ENCODE results near the gene RPS27A.
"Not testable (repeated sequence)": the region's sequence is repeated elsewhere in the genome, so short reads cannot be mapped to it uniquely, and the experiment has no call there.

Gene RPS27A

DNA sequence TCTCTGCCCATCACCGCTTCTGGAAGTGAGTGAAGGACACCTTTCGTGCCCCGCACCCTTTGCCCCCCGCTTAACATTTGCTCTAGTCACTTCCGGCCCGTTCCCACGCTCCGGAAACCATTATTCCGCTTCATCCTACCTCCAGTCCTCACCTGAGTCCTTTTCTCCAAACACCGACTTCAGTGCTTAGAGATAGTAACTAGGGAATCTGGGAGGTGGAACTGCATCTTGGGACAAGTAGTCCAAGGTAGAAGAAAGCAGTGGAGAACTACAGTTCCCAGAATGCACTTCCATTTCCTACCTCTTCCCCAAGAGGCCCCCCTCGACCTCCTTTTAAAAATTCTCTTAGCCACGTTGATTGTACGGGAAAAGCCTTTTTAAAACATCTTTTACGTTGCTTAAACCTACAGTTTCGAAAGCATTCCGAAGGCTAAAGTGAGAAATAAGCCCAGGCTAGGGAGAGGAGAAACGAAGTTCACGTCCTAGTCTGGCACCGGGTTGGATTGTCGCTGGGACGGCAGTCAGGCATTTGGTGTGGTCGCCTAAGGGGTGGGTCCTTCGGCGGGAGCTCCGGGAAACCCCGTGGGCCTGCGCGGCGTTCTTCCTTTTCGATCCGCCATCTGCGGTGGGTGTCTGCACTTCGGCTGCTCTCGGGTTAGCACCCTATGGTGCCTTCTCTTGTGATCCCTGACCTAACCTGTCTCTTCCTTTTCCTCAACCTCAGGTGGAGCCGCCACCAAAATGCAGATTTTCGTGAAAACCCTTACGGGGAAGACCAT lies at the start of gene RPS27A, which contains the start of gene CLHC1:
TSS of gene RPS27A (plus strand) at position 605 of the 779 bp plus-strand sequence. CDS start at position 742, 137 bp downstream.
TSS of gene CLHC1 (minus strand) at position 210 of the 779 bp plus-strand sequence. CDS start 9,882 bp downstream, outside the sequence.
- H4K20me1 ChIP-seq (ENCODE audit: insufficient read depth, low read length), result peaks cover 11% of the 10 kb centered on the region; the same call in 1 of the 2 replicates
- H3K4me2 ChIP-seq (ENCODE audit: low read length), result peak within 1 kb of the TSS; percentile 96
- peaks cover 43% of the 10 kb centered on the region for H3K36me3 ChIP-seq (replicated peaks; ENCODE audit: low read depth, low read length)
- H3K27me3 ChIP-seq (ENCODE audit: low read depth, low read length), result no peaks in the 10 kb centered on the region
- H3K27ac ChIP-seq (ENCODE audit: low read length), result peak within 1 kb of the TSS; percentile 85
- H3K9me3 ChIP-seq (ENCODE audit: insufficient read depth, low read length), result no peaks in the 10 kb centered on the region
- H3K79me2 ChIP-seq (ENCODE audit: low read length), result peaks cover 53% of the 10 kb centered on the region
- peak within 1 kb of the TSS; percentile 96 for H2AFZ ChIP-seq (ENCODE audit: low read depth, low read length)
- H3K4me3 ChIP-seq (ENCODE audit: low read length), result peak within 1 kb of the TSS; percentile 88
- peaks cover 20% of the 10 kb centered on the region for H3K4me1 ChIP-seq (ENCODE audit: low read length)
- H3K9ac ChIP-seq (ENCODE audit: low read length), result peak within 1 kb of the TSS; percentile 99
- TF ChIP-seq, protein P1, sequence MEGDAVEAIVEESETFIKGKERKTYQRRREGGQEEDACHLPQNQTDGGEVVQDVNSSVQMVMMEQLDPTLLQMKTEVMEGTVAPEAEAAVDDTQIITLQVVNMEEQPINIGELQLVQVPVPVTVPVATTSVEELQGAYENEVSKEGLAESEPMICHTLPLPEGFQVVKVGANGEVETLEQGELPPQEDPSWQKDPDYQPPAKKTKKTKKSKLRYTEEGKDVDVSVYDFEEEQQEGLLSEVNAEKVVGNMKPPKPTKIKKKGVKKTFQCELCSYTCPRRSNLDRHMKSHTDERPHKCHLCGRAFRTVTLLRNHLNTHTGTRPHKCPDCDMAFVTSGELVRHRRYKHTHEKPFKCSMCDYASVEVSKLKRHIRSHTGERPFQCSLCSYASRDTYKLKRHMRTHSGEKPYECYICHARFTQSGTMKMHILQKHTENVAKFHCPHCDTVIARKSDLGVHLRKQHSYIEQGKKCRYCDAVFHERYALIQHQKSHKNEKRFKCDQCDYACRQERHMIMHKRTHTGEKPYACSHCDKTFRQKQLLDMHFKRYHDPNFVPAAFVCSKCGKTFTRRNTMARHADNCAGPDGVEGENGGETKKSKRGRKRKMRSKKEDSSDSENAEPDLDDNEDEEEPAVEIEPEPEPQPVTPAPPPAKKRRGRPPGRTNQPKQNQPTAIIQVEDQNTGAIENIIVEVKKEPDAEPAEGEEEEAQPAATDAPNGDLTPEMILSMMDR (IDR thresholded peaks at IDR 0.05; ENCODE audit: low read depth, low read length), result no peak

GRCh38 chr2:55186837-55187236 lies 45.7 kb upstream of the RPS27A start:
- H3K27ac ChIP-seq (ENCODE audit: low read length); H3K4me2 ChIP-seq (ENCODE audit: low read length); H3K27me3 ChIP-seq (ENCODE audit: low read depth, low read length); H3K36me3 ChIP-seq (replicated peaks; ENCODE audit: low read depth, low read length); H3K4me3 ChIP-seq (ENCODE audit: low read length); H3K4me1 ChIP-seq (ENCODE audit: low read length); H2AFZ ChIP-seq (ENCODE audit: low read depth, low read length); H4K20me1 ChIP-seq (ENCODE audit: insufficient read depth, low read length); H3K9ac ChIP-seq (ENCODE audit: low read length); H3K9me3 ChIP-seq (ENCODE audit: insufficient read depth, low read length); H3K79me2 ChIP-seq (ENCODE audit: low read length): not testable (repeated sequence)

DNA sequence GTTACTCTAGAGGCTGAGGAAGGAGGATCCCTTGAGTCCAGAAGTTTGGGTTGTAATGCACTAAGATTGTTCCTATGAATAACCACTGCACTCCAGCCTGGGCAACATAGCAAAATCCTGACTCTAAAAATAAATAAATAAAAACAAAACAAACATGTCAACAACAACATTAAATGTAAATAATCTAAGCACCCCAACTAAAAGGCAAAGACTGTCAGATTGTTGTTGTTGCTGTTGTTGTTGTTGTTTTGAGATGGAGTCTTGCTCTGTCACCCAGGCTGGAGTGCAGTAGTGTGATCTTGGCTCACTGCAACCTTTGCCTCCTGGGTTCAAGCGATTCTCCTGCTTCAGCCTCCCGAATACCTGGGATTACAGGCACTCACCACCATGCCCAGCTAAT lies 40.6 kb upstream of the RPS27A start:
- H3K79me2 ChIP-seq (ENCODE audit: low read length); H3K27me3 ChIP-seq (ENCODE audit: low read depth, low read length); H3K4me3 ChIP-seq (ENCODE audit: low read length); H3K9me3 ChIP-seq (ENCODE audit: insufficient read depth, low read length); H4K20me1 ChIP-seq (ENCODE audit: insufficient read depth, low read length); H3K4me1 ChIP-seq (ENCODE audit: low read length); H2AFZ ChIP-seq (ENCODE audit: low read depth, low read length); H3K27ac ChIP-seq (ENCODE audit: low read length); H3K9ac ChIP-seq (ENCODE audit: low read length); H3K36me3 ChIP-seq (replicated peaks; ENCODE audit: low read depth, low read length); H3K4me2 ChIP-seq (ENCODE audit: low read length): not testable (repeated sequence)

GRCh38 chr2:55196526-55196925 lies 36.0 kb upstream of the RPS27A start:
- no peaks in the 10 kb centered on the region for H3K79me2 ChIP-seq (ENCODE audit: low read length)
- no peaks in the 10 kb centered on the region for H4K20me1 ChIP-seq (ENCODE audit: insufficient read depth, low read length)
- H3K27me3 ChIP-seq (ENCODE audit: low read depth, low read length), result no peaks in the 10 kb centered on the region
- no peak overlapping the region for H3K9ac ChIP-seq (ENCODE audit: low read length)
- H3K4me3 ChIP-seq (ENCODE audit: low read length), result no peak overlapping the region
- no peak overlapping the region for H2AFZ ChIP-seq (ENCODE audit: low read depth, low read length)
- H3K36me3 ChIP-seq (replicated peaks; ENCODE audit: low read depth, low read length), result no peaks in the 10 kb centered on the region
- H3K4me2 ChIP-seq (ENCODE audit: low read length), result no peak overlapping the region
- no peaks in the 10 kb centered on the region for H3K9me3 ChIP-seq (ENCODE audit: insufficient read depth, low read length)
- H3K27ac ChIP-seq (ENCODE audit: low read length), result no peak overlapping the region
- no peaks in the 10 kb centered on the region for H3K4me1 ChIP-seq (ENCODE audit: low read length)
- no peak for TF ChIP-seq EZH2phosphoT487 (IDR thresholded peaks at IDR 0.05; ENCODE audit: low read depth)
- TF ChIP-seq, protein P1 (IDR thresholded peaks at IDR 0.05; ENCODE audit: low read depth, low read length), result no peak

DNA sequence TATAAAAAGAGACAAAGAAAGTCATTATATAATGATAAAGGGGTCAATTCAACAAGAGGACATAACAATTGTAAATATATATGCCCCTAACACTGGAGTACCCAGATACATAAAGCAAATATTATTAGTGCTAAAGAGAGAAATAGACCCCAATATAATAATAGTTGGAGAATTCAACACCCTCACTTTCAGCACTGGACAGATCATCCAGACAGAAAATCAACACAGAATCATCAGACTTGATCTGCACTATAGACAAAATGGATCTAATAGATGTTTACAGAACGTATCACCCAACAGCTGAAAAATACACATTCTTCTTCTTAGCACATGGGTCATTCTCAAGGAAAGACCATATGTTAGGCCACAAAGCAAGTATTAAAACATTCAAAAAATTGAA lies 32.1 kb upstream of the RPS27A start:
- Histone ChIP-seq H2AFZ (ENCODE audit: low read depth, low read length) (no peak overlapping the region), H3K27ac (ENCODE audit: low read length) (no peak overlapping the region), H3K27me3 (ENCODE audit: low read depth, low read length) (no peaks in the 10 kb centered on the region), H3K36me3 (replicated peaks; ENCODE audit: low read depth, low read length) (no peaks in the 10 kb centered on the region), H3K4me2 (ENCODE audit: low read length) (no peak overlapping the region), H3K79me2 (ENCODE audit: low read length) (no peaks in the 10 kb centered on the region), H3K9me3 (ENCODE audit: insufficient read depth, low read length) (no peaks in the 10 kb centered on the region), H3K4me1 (ENCODE audit: low read length) (no peaks in the 10 kb centered on the region), H4K20me1 (ENCODE audit: insufficient read depth, low read length) (no peaks in the 10 kb centered on the region), H3K4me3 (ENCODE audit: low read length) (no peak overlapping the region), H3K9ac (ENCODE audit: low read length) (no peak overlapping the region)
- TF ChIP-seq EZH2phosphoT487 (IDR thresholded peaks at IDR 0.05; ENCODE audit: low read depth), result no peak
- TF ChIP-seq, protein P1 (IDR thresholded peaks at IDR 0.05; ENCODE audit: low read depth, low read length), result no peak

Measured in OCI-LY3 (cell line).